ENCODE results near the gene THSD7B.

The THSD7B gene

GRCh38 chr2:137115795-137116089, 350.4 kb downstream of the THSD7B start:
- H3K36me3 ChIP-seq (ENCODE audit: control insufficient read depth, low read length): no peaks in the 10 kb centered on the region
- no peak for TF ChIP-seq CTCF (IDR thresholded peaks at IDR 0.05; ENCODE audit: low read depth, low read length, poor library complexity, severe bottlenecking)
- TF ChIP-seq EZH2phosphoT487 (IDR thresholded peaks at IDR 0.05; ENCODE audit: borderline replicate concordance, low read length): no peak
- H3K27me3 ChIP-seq (ENCODE audit: control insufficient read depth, low read length): no peaks in the 10 kb centered on the region
- H3K9me3 ChIP-seq (ENCODE audit: control insufficient read depth, insufficient read depth, low read length): no peaks in the 10 kb centered on the region
- H3K4me3 ChIP-seq (ENCODE audit: low read length): no peak overlapping the region
- H3K27ac ChIP-seq (ENCODE audit: low read depth, low read length): no peak overlapping the region
- no peaks in the 10 kb centered on the region for H3K79me2 ChIP-seq (ENCODE audit: control insufficient read depth, low read length)
- H3K4me2 ChIP-seq (ENCODE audit: low read length): no peak overlapping the region
- no peaks in the 10 kb centered on the region for H3F3A ChIP-seq (ENCODE audit: control insufficient read depth, insufficient read depth)
- no peaks in the 10 kb centered on the region for H4K20me1 ChIP-seq (ENCODE audit: control insufficient read depth, insufficient read depth, low read depth, low read length)
- no peaks in the 10 kb centered on the region for H3K4me1 ChIP-seq (ENCODE audit: control insufficient read depth, low read length)
- H3K9me2 ChIP-seq (replicated peaks; ENCODE audit: control insufficient read depth, low read length): no peaks in the 10 kb centered on the region

GRCh38 chr2:137117385-137117784, 352.0 kb downstream of the THSD7B start:
- Histone ChIP-seq H3F3A (ENCODE audit: control insufficient read depth, insufficient read depth) (no peaks in the 10 kb centered on the region), H4K20me1 (ENCODE audit: control insufficient read depth, insufficient read depth, low read depth, low read length) (no peaks in the 10 kb centered on the region), H3K4me3 (ENCODE audit: low read length) (no peak overlapping the region), H3K27ac (ENCODE audit: low read depth, low read length) (no peak overlapping the region), H3K9me3 (ENCODE audit: control insufficient read depth, insufficient read depth, low read length) (no peaks in the 10 kb centered on the region), H3K27me3 (ENCODE audit: control insufficient read depth, low read length) (no peaks in the 10 kb centered on the region), H3K4me1 (ENCODE audit: control insufficient read depth, low read length) (no peaks in the 10 kb centered on the region), H3K36me3 (ENCODE audit: control insufficient read depth, low read length) (no peaks in the 10 kb centered on the region), H3K79me2 (ENCODE audit: control insufficient read depth, low read length) (no peaks in the 10 kb centered on the region), H3K9me2 (replicated peaks; ENCODE audit: control insufficient read depth, low read length) (no peaks in the 10 kb centered on the region), H3K4me2 (ENCODE audit: low read length) (no peak overlapping the region)
- TF ChIP-seq CTCF (IDR thresholded peaks at IDR 0.05; ENCODE audit: low read depth, low read length, poor library complexity, severe bottlenecking): no peak

- Histone ChIP-seq H3F3A (ENCODE audit: control insufficient read depth, insufficient read depth) (no peaks in the 10 kb centered on the region), H3K27me3 (ENCODE audit: control insufficient read depth, low read length) (no peaks in the 10 kb centered on the region), H3K4me3 (ENCODE audit: low read length) (no peak overlapping the region), H3K4me1 (ENCODE audit: control insufficient read depth, low read length) (no peaks in the 10 kb centered on the region), H3K9me3 (ENCODE audit: control insufficient read depth, insufficient read depth, low read length) (no peaks in the 10 kb centered on the region), H4K20me1 (ENCODE audit: control insufficient read depth, insufficient read depth, low read depth, low read length) (no peaks in the 10 kb centered on the region), H3K27ac (ENCODE audit: low read depth, low read length) (no peak overlapping the region), H3K9me2 (replicated peaks; ENCODE audit: control insufficient read depth, low read length) (no peaks in the 10 kb centered on the region), H3K36me3 (ENCODE audit: control insufficient read depth, low read length) (no peaks in the 10 kb centered on the region), H3K4me2 (ENCODE audit: low read length) (no peak overlapping the region), H3K79me2 (ENCODE audit: control insufficient read depth, low read length) (no peaks in the 10 kb centered on the region)
- TF ChIP-seq CTCF (IDR thresholded peaks at IDR 0.05; ENCODE audit: low read depth, low read length, poor library complexity, severe bottlenecking) (no peak), EZH2phosphoT487 (IDR thresholded peaks at IDR 0.05; ENCODE audit: borderline replicate concordance, low read length) (no peak)
These were observed 352.8 kb downstream of the THSD7B start for GRCh38 chr2:137118140-137118539.

GRCh38 chr2:137123226-137123625, 357.9 kb downstream of the THSD7B start:
- TF ChIP-seq CTCF (IDR thresholded peaks at IDR 0.05; ENCODE audit: low read depth, low read length, poor library complexity, severe bottlenecking) (no peak), EZH2phosphoT487 (IDR thresholded peaks at IDR 0.05; ENCODE audit: borderline replicate concordance, low read length) (no peak)
- no peaks in the 10 kb centered on the region for H3K36me3 ChIP-seq (ENCODE audit: control insufficient read depth, low read length)
- no peaks in the 10 kb centered on the region for H3K9me3 ChIP-seq (ENCODE audit: control insufficient read depth, insufficient read depth, low read length)
- no peaks in the 10 kb centered on the region for H3F3A ChIP-seq (ENCODE audit: control insufficient read depth, insufficient read depth)
- H3K9me2 ChIP-seq (replicated peaks; ENCODE audit: control insufficient read depth, low read length): no peaks in the 10 kb centered on the region
- H4K20me1 ChIP-seq (ENCODE audit: control insufficient read depth, insufficient read depth, low read depth, low read length): no peaks in the 10 kb centered on the region
- no peaks in the 10 kb centered on the region for H3K79me2 ChIP-seq (ENCODE audit: control insufficient read depth, low read length)
- no peaks in the 10 kb centered on the region for H3K4me1 ChIP-seq (ENCODE audit: control insufficient read depth, low read length)
- no peak overlapping the region for H3K4me3 ChIP-seq (ENCODE audit: low read length)
- no peak overlapping the region for H3K4me2 ChIP-seq (ENCODE audit: low read length)
- no peak overlapping the region for H3K27ac ChIP-seq (ENCODE audit: low read depth, low read length)
- no peaks in the 10 kb centered on the region for H3K27me3 ChIP-seq (ENCODE audit: control insufficient read depth, low read length)

Measured in DOHH2 (cell line).